GM23338 (cell line): Measurements from ENCODE around the gene WNT5A. TPM values are rescaled to one million over a fixed set of nuclear protein-coding genes. Genes with fewer than 3 reads are reported as not detected.

Experiments used
- ATAC-seq: fragments of 200-7000 bp; cut with Tn5 transposase; 3 replicates; pipeline ENCODE4 v1.9.1; 2020
- DNase-seq: peaks from one replicate; pipeline ENCODE4 v3.0.0-alpha.2; 2015; ENCODE audit warnings: low spot score
- H2AFZ ChIP-seq: fragments of 200-600 bp; sonication (generic); 2 replicates; pipeline ENCODE4 v1.8.0; 2016; ENCODE audit warnings: antibody characterized with exemption, mild to moderate bottlenecking, moderate library complexity
- H3F3A ChIP-seq: fragments of 200-600 bp; sonication (generic); replicated peaks from 2 replicates; pipeline ENCODE4 v1.8.0; 2017; ENCODE audit warnings: antibody characterized with exemption, mixed run types, low read depth
- H3K27ac ChIP-seq: fragments of 200-600 bp; sonication (generic); 2 replicates; pipeline ENCODE4 v1.6.1; 2016; ENCODE audit warnings: low read depth
- H3K27me3 ChIP-seq: fragments of 200-600 bp; sonication (generic); 2 replicates; pipeline ENCODE4 v1.8.0; 2016; ENCODE audit warnings: mild to moderate bottlenecking, mixed run types, moderate library complexity; ENCODE audit not compliant: insufficient read depth
- H3K36me3 ChIP-seq: fragments of 200-600 bp; sonication (generic); 2 replicates; pipeline ENCODE4 v1.8.0; 2016; ENCODE audit warnings: mild to moderate bottlenecking; ENCODE audit not compliant: insufficient read depth
- H3K4me1 ChIP-seq: fragments of 200-600 bp; sonication (generic); 2 replicates; pipeline ENCODE4 v1.8.0; 2016; ENCODE audit warnings: mild to moderate bottlenecking, moderate library complexity; ENCODE audit not compliant: insufficient read depth
- H3K4me2 ChIP-seq: fragments of 200-600 bp; sonication (generic); 2 replicates; pipeline ENCODE4 v1.7.1; 2017; ENCODE audit warnings: mixed run types
- H3K4me3 ChIP-seq: fragments of 200-600 bp; sonication (generic); 2 replicates; pipeline ENCODE4 v1.6.1; 2016; ENCODE audit warnings: mixed run types
- H3K79me2 ChIP-seq: fragments of 200-600 bp; sonication (generic); replicated peaks from 2 replicates; pipeline ENCODE4 v1.8.0; 2017; ENCODE audit warnings: mild to moderate bottlenecking; ENCODE audit not compliant: insufficient read depth
- H3K9me2 ChIP-seq: fragments of 200-600 bp; sonication (generic); 2 replicates; pipeline ENCODE4 v1.8.0; 2017; ENCODE audit not compliant: insufficient read depth
- H4K20me1 ChIP-seq: fragments of 200-600 bp; sonication (generic); replicated peaks from 2 replicates; pipeline ENCODE4 v1.8.0; 2017; ENCODE audit warnings: mild to moderate bottlenecking; ENCODE audit not compliant: insufficient read depth
- H3K27ac Mint-ChIP-seq: 2 replicates; pipeline ENCODE4 v1.8.0; 2020; ENCODE audit warnings: inconsistent platforms, mild to moderate bottlenecking, moderate library complexity, mixed read lengths
- H3K27me3 Mint-ChIP-seq: 3 replicates; pipeline ENCODE4 v1.8.0; 2022; ENCODE audit warnings: low read depth, mild to moderate bottlenecking, moderate library complexity, mixed read lengths, inconsistent platforms; ENCODE audit not compliant: insufficient read depth, poor library complexity
- H3K36me3 Mint-ChIP-seq: 3 replicates; pipeline ENCODE4 v1.8.0; 2021; ENCODE audit warnings: low read depth, mild to moderate bottlenecking, inconsistent platforms, moderate library complexity, mixed read lengths
- H3K4me1 Mint-ChIP-seq: 3 replicates; pipeline ENCODE4 v1.8.0; 2020; ENCODE audit warnings: mild to moderate bottlenecking, inconsistent platforms, mixed read lengths
- H3K4me3 Mint-ChIP-seq: 3 replicates; pipeline ENCODE4 v1.8.0; 2021; ENCODE audit warnings: moderate library complexity, mild to moderate bottlenecking, inconsistent platforms, mixed read lengths
- H3K9me3 Mint-ChIP-seq: 3 replicates; pipeline ENCODE4 v1.8.0; 2020; ENCODE audit warnings: moderate library complexity, mild to moderate bottlenecking, inconsistent platforms, mixed read lengths
- CREB1 ChIP-seq: fragments of 250-450 bp; sonication (Bioruptor Pico); IDR thresholded peaks from 2 replicates; pipeline ENCODE4 v1.5.0; 2020; ENCODE audit warnings: low read depth, mild to moderate bottlenecking, moderate library complexity
- EZH2phosphoT487 ChIP-seq: fragments of 200-600 bp; sonication (generic); IDR thresholded peaks from one replicate; pipeline ENCODE4 v1.8.1; 2018; ENCODE audit warnings: antibody characterized with exemption; ENCODE audit not compliant: unreplicated experiment
- NANOG ChIP-seq: IDR thresholded peaks from 2 replicates; pipeline ENCODE4 v1.6.1; 2016; ENCODE audit warnings: antibody characterized with exemption, borderline replicate concordance
- STAT1 ChIP-seq: IDR thresholded peaks from one replicate; pipeline ENCODE4 v1.6.1; 2016; ENCODE audit warnings: antibody characterized with exemption; ENCODE audit not compliant: unreplicated experiment
- polyA plus RNA-seq: library from polyadenylated mRNA; unstranded; fragments of >200 nt; fragmentation: Nextera tagmentation; extraction: Ambion mirVana; gene quantifications from 2 replicates; pipeline ENCODE4 v1.2.1, GENCODE V29; 2016
- total RNA-seq: library from RNA; depleted of rRNA; stranded (reverse); fragments of >200 nt; shearing (Covaris generic); gene quantifications from 2 replicates; pipeline ENCODE4 v1.2.3, GENCODE V29; 2014
- TF ChIP-seq, protein P1 (sequence below): fragments of 250-450 bp; sonication (Bioruptor Pico); IDR thresholded peaks from 2 replicates; pipeline ENCODE4 v1.5.0; 2020; ENCODE audit warnings: mild to moderate bottlenecking, moderate library complexity

Gene WNT5A
- total and polyA plus RNA-seq, 2 experiments from 2014 or later: 0.53 to 4.0 TPM

DNA sequence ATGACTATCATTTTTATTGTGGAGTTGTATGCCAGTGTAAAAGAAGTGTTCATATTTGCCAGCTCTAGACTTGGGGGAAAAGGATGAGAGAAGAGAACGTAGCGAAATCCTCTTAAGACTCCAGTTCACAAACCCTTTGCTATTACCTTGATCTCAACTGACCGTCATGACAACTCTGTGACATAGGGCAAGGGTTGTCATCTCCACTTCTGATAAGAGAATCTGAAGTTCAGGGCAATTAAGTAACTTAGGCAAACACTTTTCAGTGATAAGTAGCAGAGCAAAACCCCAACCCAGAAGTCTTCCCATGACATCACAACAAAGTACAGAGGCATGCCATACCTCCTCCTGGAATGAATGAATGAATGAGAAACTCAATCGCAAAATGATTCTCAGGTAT lies 40.3 kb upstream of the WNT5A start:
- no peak overlapping the region for H3K4me3 Mint-ChIP-seq
- no peaks in the 10 kb centered on the region for H4K20me1 ChIP-seq
- no peaks in the 10 kb centered on the region for H3K79me2 ChIP-seq
- DNase-seq: no peak
- no peaks in the 10 kb centered on the region for H3K36me3 Mint-ChIP-seq
- H3K4me3 ChIP-seq: no peak overlapping the region
- H3K27me3 Mint-ChIP-seq: peaks cover 4% of the 10 kb centered on the region
- no peaks in the 10 kb centered on the region for H3K27me3 ChIP-seq
- no peak overlapping the region for H2AFZ ChIP-seq
- no peak overlapping the region for H3K4me2 ChIP-seq
- H3K27ac ChIP-seq: no peak overlapping the region
- no peaks in the 10 kb centered on the region for H3F3A ChIP-seq
- no peaks in the 10 kb centered on the region for H3K9me3 Mint-ChIP-seq
- TF ChIP-seq CREB1 (CRISPR knock-in tag): no peak
- peaks cover 25% of the 10 kb centered on the region for H3K4me1 Mint-ChIP-seq
- peaks cover 21% of the 10 kb centered on the region for H3K9me2 ChIP-seq
- no peaks in the 10 kb centered on the region for H3K36me3 ChIP-seq
- H3K27ac Mint-ChIP-seq: no peak overlapping the region
- no peak for ATAC-seq
- peaks cover 17% of the 10 kb centered on the region for H3K4me1 ChIP-seq

DNA sequence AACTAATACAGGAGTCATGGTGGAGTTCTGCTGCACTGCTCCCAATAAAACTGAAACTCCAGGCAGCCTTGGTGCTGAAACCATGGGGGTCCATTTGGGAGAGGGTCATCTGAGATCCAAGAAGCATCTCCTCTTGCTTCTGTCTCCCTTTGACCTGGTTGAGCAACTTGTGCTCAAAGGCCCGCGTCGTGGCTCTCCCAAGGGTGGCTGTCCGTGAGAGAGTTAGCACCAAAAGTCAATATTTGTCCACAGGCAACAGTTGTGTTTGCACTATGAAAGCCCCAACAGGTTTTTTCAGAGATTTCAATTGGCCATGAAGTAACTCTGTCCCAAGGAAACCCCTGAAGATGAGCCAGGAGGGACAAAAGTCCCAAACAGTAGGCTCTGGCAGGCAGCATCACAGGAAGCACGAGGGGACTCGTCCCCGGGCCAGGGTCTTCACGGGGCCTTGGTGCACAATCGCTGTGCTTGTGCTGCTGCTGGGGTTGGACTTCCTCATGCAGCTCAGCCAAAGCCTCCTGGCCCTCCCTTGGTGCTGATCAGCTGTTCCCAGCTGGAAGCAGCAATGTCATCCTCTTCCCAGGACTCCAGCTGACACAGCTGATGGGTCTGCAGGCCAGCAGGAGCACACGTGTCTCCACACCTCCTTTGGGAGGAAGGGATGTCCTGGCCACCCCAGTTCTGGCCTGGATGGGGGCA lies 39.4 kb upstream of the WNT5A start:
- Histone ChIP-seq H3K79me2 (no peaks in the 10 kb centered on the region), H3K4me2 (no peak overlapping the region), H3K4me1 (peaks cover 22% of the 10 kb centered on the region), H3K27ac (no peak overlapping the region), H3F3A (no peaks in the 10 kb centered on the region), H2AFZ (no peak overlapping the region), H3K9me2 (peaks cover 21% of the 10 kb centered on the region), H3K36me3 (no peaks in the 10 kb centered on the region), H3K4me3 (no peak overlapping the region), H4K20me1 (no peaks in the 10 kb centered on the region), H3K27me3 (no peaks in the 10 kb centered on the region)
- peaks cover 4% of the 10 kb centered on the region for H3K27me3 Mint-ChIP-seq
- H3K9me3 Mint-ChIP-seq: no peaks in the 10 kb centered on the region
- H3K36me3 Mint-ChIP-seq: no peaks in the 10 kb centered on the region
- no peak for ATAC-seq
- TF ChIP-seq CREB1 (CRISPR knock-in tag): no peak
- TF ChIP-seq, protein P1, sequence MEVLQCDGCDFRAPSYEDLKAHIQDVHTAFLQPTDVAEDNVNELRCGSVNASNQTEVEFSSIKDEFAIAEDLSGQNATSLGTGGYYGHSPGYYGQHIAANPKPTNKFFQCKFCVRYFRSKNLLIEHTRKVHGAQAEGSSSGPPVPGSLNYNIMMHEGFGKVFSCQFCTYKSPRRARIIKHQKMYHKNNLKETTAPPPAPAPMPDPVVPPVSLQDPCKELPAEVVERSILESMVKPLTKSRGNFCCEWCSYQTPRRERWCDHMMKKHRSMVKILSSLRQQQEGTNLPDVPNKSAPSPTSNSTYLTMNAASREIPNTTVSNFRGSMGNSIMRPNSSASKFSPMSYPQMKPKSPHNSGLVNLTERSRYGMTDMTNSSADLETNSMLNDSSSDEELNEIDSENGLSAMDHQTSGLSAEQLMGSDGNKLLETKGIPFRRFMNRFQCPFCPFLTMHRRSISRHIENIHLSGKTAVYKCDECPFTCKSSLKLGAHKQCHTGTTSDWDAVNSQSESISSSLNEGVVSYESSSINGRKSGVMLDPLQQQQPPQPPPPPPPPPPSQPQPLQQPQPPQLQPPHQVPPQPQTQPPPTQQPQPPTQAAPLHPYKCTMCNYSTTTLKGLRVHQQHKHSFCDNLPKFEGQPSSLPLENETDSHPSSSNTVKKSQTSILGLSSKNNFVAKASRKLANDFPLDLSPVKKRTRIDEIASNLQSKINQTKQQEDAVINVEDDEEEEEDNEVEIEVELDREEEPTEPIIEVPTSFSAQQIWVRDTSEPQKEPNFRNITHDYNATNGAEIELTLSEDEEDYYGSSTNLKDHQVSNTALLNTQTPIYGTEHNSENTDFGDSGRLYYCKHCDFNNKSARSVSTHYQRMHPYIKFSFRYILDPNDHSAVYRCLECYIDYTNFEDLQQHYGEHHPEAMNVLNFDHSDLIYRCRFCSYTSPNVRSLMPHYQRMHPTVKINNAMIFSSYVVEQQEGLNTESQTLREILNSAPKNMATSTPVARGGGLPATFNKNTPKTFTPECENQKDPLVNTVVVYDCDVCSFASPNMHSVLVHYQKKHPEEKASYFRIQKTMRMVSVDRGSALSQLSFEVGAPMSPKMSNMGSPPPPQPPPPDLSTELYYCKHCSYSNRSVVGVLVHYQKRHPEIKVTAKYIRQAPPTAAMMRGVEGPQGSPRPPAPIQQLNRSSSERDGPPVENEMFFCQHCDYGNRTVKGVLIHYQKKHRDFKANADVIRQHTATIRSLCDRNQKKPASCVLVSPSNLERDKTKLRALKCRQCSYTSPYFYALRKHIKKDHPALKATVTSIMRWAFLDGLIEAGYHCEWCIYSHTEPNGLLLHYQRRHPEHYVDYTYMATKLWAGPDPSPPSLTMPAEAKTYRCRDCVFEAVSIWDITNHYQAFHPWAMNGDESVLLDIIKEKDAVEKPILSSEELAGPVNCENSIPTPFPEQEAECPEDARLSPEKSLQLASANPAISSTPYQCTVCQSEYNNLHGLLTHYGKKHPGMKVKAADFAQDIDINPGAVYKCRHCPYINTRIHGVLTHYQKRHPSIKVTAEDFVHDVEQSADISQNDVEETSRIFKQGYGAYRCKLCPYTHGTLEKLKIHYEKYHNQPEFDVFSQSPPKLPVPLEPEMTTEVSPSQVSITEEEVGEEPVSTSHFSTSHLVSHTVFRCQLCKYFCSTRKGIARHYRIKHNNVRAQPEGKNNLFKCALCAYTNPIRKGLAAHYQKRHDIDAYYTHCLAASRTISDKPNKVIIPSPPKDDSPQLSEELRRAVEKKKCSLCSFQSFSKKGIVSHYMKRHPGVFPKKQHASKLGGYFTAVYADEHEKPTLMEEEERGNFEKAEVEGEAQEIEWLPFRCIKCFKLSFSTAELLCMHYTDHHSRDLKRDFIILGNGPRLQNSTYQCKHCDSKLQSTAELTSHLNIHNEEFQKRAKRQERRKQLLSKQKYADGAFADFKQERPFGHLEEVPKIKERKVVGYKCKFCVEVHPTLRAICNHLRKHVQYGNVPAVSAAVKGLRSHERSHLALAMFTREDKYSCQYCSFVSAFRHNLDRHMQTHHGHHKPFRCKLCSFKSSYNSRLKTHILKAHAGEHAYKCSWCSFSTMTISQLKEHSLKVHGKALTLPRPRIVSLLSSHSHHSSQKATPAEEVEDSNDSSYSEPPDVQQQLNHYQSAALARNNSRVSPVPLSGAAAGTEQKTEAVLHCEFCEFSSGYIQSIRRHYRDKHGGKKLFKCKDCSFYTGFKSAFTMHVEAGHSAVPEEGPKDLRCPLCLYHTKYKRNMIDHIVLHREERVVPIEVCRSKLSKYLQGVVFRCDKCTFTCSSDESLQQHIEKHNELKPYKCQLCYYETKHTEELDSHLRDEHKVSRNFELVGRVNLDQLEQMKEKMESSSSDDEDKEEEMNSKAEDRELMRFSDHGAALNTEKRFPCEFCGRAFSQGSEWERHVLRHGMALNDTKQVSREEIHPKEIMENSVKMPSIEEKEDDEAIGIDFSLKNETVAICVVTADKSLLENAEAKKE (CRISPR knock-in tag): no peak
- no peak for TF ChIP-seq STAT1
- TF ChIP-seq EZH2phosphoT487: no peak
- no peak for TF ChIP-seq NANOG
- peaks cover 26% of the 10 kb centered on the region for H3K4me1 Mint-ChIP-seq
- no peak overlapping the region for H3K27ac Mint-ChIP-seq
- no peak for DNase-seq
- H3K4me3 Mint-ChIP-seq: no peak overlapping the region
